Chondrocyte (in vitro differentiated cells): Measurements from ENCODE around the gene ERBIN. TPM values are rescaled to one million over a fixed set of nuclear protein-coding genes. Genes with fewer than 3 reads are reported as not detected.
A peak's percentile ranks its signal among the peaks of the same experiment; 100 is the strongest.
"Not testable (repeated sequence)": the region's sequence is repeated elsewhere in the genome, so short reads cannot be mapped to it uniquely, and the experiment has no call there.

Experiments
- DNase-seq: peaks from one replicate; pipeline ENCODE4 v3.0.0; 2021; ENCODE audit warnings: mixed read lengths, low spot score
- H3K27ac Mint-ChIP-seq: one replicate; pipeline ENCODE4 v1.8.0; 2021; ENCODE audit warnings: mild to moderate bottlenecking, moderate library complexity, mixed read lengths; ENCODE audit not compliant: unreplicated experiment
- H3K27me3 Mint-ChIP-seq: 2 replicates; pipeline ENCODE4 v1.8.0; 2021; ENCODE audit warnings: low read depth, mixed read lengths
- H3K36me3 Mint-ChIP-seq: 2 replicates; pipeline ENCODE4 v1.8.0; 2021; ENCODE audit warnings: low read depth, mixed read lengths
- H3K4me1 Mint-ChIP-seq: 2 replicates; pipeline ENCODE4 v1.8.0; 2021; ENCODE audit warnings: low read depth, mild to moderate bottlenecking, mixed read lengths
- H3K4me3 Mint-ChIP-seq: one replicate; pipeline ENCODE4 v1.8.0; 2021; ENCODE audit warnings: mild to moderate bottlenecking, moderate library complexity, mixed read lengths; ENCODE audit not compliant: unreplicated experiment
- H3K9me3 Mint-ChIP-seq: 2 replicates; pipeline ENCODE4 v1.8.0; 2021; ENCODE audit warnings: low read depth, mixed read lengths
- CTCF ChIP-seq: fragments of 200-600 bp; sonication (generic); IDR thresholded peaks from 2 replicates; pipeline ENCODE4 v1.5.0; 2021; ENCODE audit warnings: antibody characterized with exemption, mild to moderate bottlenecking, moderate library complexity
- long read RNA-seq: library from polyadenylated mRNA; stranded (forward); transcript quantifications from one replicate; pipeline ENCODE4 v2.0.0, GENCODE V29; 2021
- total RNA-seq: library from RNA; stranded (reverse); gene quantifications from 3 replicates; pipeline ENCODE4 v1.2.1, GENCODE V29; 2021

The ERBIN gene
- total RNA-seq: 58.6 to 64.3 TPM (median 63.8 TPM) in 3 replicates
- long read RNA-seq, full-length matches to known transcripts: 34 of 56 reads
- long read RNA-seq, partial matches to known transcripts: 9 of 56 reads
- long read RNA-seq, other reads (novel, unspliced or antisense): 13 of 56 reads

- Mint-ChIP-seq H3K4me1 (peaks cover 42% of the 10 kb centered on the region), H3K27ac (peak within 1 kb of the TSS; percentile 98), H3K36me3 (peaks cover 3% of the 10 kb centered on the region), H3K4me3 (peak within 1 kb of the TSS; percentile 95), H3K27me3 (no peaks in the 10 kb centered on the region), H3K9me3 (no peaks in the 10 kb centered on the region)
- DNase-seq: no peak
- no peak for TF ChIP-seq CTCF
Observed at GRCh38 chr5:65926276-65926783, at the start of gene ERBIN. Gene ERBIN, plus strand, starts transcription at chr5:65926575. Its CDS starts 66,144 bp downstream, at chr5:65992719.

- no peak overlapping the region for H3K4me3 Mint-ChIP-seq
- H3K27me3 Mint-ChIP-seq: no peaks in the 10 kb centered on the region
- DNase-seq: no peak
- peaks cover 24% of the 10 kb centered on the region for H3K4me1 Mint-ChIP-seq
- no peaks in the 10 kb centered on the region for H3K36me3 Mint-ChIP-seq
- no peak overlapping the region for H3K27ac Mint-ChIP-seq
- H3K9me3 Mint-ChIP-seq: peaks cover 18% of the 10 kb centered on the region
- TF ChIP-seq CTCF: no peak
Observed at GRCh38 chr5:65876970-65877369, 49.4 kb upstream of the ERBIN start.

- H3K36me3 Mint-ChIP-seq, DNase-seq, H3K4me3 Mint-ChIP-seq, H3K27me3 Mint-ChIP-seq: not testable (repeated sequence)
- Mint-ChIP-seq H3K9me3 (peaks cover 20% of the 10 kb centered on the region), H3K27ac (peak overlapping the region; percentile 33), H3K4me1 (peaks cover 12% of the 10 kb centered on the region)
Observed at GRCh38 chr5:65879668-65880256, 46.6 kb upstream of the ERBIN start.

DNA sequence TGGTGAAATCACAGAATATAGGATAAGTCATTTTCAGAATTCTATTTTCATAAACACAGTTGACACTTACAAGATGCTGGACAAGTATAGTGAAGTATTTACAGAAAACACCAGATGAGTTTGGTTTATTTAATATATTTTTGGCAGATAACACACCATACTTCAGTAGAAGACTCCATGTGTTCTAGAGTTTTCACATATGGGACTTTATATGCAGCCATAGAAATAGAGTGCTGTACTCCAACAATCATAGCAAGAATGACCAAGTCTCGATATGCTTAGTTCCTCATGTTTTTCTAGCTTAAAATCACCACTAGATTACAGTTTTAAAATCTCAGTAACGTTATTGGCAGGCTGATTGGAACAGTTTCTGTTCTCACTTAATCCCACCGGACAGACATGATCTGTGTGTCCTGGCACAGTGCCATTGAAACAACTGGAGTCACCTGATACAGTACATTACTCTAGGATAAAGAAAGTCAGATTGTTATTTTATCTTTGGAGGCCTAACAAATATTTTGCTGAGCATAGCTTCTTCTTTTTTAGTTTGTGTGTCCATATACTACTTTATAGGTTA lies 45.8 kb upstream of the ERBIN start:
- Mint-ChIP-seq H3K9me3 (peaks cover 20% of the 10 kb centered on the region), H3K4me3 (no peak overlapping the region), H3K4me1 (peaks cover 12% of the 10 kb centered on the region), H3K27ac (no peak overlapping the region), H3K27me3 (no peaks in the 10 kb centered on the region), H3K36me3 (no peaks in the 10 kb centered on the region)
- TF ChIP-seq CTCF: no peak
- no peak for DNase-seq

DNA sequence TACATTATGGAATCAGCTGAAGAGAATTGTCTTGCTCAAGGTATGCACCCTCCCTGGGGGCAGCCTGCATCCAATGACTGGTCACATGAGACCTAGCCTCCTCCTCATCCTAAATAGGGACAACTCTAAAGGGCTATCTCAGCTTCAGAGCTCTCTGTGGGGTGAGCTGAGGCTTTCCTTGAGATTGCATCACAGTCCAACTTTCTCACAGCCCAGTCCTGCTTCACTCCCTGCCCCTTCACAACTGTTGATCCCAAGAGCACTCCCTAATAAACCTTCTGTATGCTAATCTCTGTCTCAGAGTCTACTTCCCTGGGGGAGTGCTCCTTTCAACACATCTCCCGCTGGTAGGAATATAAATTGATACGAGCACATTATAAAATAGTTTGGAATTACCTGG lies 44.1 kb upstream of the ERBIN start:
- no peaks in the 10 kb centered on the region for H3K27me3 Mint-ChIP-seq
- no peak overlapping the region for H3K4me3 Mint-ChIP-seq
- H3K9me3 Mint-ChIP-seq: peaks cover 16% of the 10 kb centered on the region
- peaks cover 15% of the 10 kb centered on the region for H3K4me1 Mint-ChIP-seq
- TF ChIP-seq CTCF: no peak
- no peak for DNase-seq
- no peaks in the 10 kb centered on the region for H3K36me3 Mint-ChIP-seq
- no peak overlapping the region for H3K27ac Mint-ChIP-seq
